ENCODE data around the gene FAM200C. TPM values are rescaled to one million over a fixed set of nuclear protein-coding genes. Genes with fewer than 3 reads are reported as not detected.

Gene FAM200C
- total and polyA plus RNA-seq, 7 experiments from 2014 or later = 0.22 to 0.94 (median 0.61) TPM; not detected in 1

DNA sequence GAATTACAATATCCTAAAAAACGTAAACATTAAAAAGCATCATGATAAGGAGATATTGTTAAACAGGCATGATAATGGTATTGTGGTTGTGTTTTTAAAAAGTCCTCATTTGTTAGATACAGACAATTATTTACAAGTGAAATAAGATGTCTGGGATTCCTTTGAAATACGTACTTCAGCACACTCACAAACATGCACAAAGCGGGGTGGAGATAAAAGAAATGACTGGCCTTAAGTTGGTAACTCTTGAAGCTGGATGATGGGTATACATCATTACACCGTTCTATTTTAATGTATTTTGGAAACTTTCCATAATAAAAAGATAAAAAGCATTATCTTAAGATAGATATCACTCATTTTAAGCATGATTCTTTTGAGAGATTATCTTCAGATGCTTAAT, 1.0 kb downstream of the FAM200C start:
- H3K36me3 Mint-ChIP-seq = peaks cover 0 to 11% (median 8%) of the 10 kb centered on the region in 5 donors
- no peaks in the 10 kb centered on the region for H3K9me3 ChIP-seq (ENCODE audit: control insufficient read depth in 2 of 3, low read length in 3 of 3)
- ChIA-PET POLR2A (interaction anchor here (0.6 to 1.0 kb wide), 2 partner anchors 20 to 25 kb away, joined by 4 to 8 read pairs; partner anchors contain the start of gene SLU7), CTCF (interaction anchor here (0.6 kb wide), 1 partner anchor 12 kb away, joined by 3 read pairs; no protein-coding TSS in a partner anchor)
- H3K4me3 Mint-ChIP-seq = peak overlapping the region in 9 of 10 donors; percentile 86 to 94 (median 92)
- H3K4me1 ChIP-seq (ENCODE audit: control insufficient read depth in 2 of 2, insufficient read depth in 2 of 2, low read length in 2 of 2) = peaks cover 4 to 7% of the 10 kb centered on the region in 2 donors
- no peaks in the 10 kb centered on the region for H3K9me3 Mint-ChIP-seq
- peaks cover 8 to 23% (median 20%) of the 10 kb centered on the region in 7 donors for H3K4me1 Mint-ChIP-seq
- no peak for ATAC-seq
- DNase-seq = no peak
- peaks cover 0 to 19% (median 9%) of the 10 kb centered on the region in 3 experiments for H3K36me3 ChIP-seq (ENCODE audit: control insufficient read depth in 2 of 3, insufficient read depth in 3 of 3, low read length in 3 of 3)
- peaks cover 0 to under 1% (median 0%) of the 10 kb centered on the region in 5 donors for H3K27me3 Mint-ChIP-seq
- H3K27me3 ChIP-seq (ENCODE audit: control insufficient read depth in 2 of 2, insufficient read depth in 2 of 2, low read length in 2 of 2) = no peaks in the 10 kb centered on the region
- intact Hi-C loops (cut with micrococcal nuclease) = loop anchor here (1.0 to 5.0 kb wide), 3 partner anchors 20 to 282 kb away; partner anchors contain the start of genes PWWP2A (in 1 of the 2) and SLU7 (in 1 of the 2)
- H3K27ac ChIP-seq (ENCODE audit: low read depth, low read length) = no peak overlapping the region
- peak overlapping the region in 5 of 9 donors; percentile 54 to 88 (median 83) for H3K27ac Mint-ChIP-seq
- H3K4me3 ChIP-seq (ENCODE audit: low read length) = no peak overlapping the region

GRCh38 chr5:160397492-160397891, 2.4 kb downstream of the FAM200C start:
- Mint-ChIP-seq H3K27me3 (peaks cover 0 to 3% (median 0%) of the 10 kb centered on the region in 5 donors), H3K9me3 (no peaks in the 10 kb centered on the region), H3K4me1 (peaks cover 8 to 23% (median 20%) of the 10 kb centered on the region in 7 donors), H3K27ac (peak overlapping the region in 1 of 9 donors; percentile 52), H3K36me3 (peaks cover 0 to 4% (median 0%) of the 10 kb centered on the region in 5 donors), H3K4me3 (no peak overlapping the region)
- no peak for ATAC-seq
- peaks cover 0 to 9% (median 0%) of the 10 kb centered on the region in 3 experiments for H3K36me3 ChIP-seq (ENCODE audit: control insufficient read depth in 2 of 3, insufficient read depth in 3 of 3, low read length in 3 of 3)
- H3K27ac ChIP-seq (ENCODE audit: low read depth, low read length) = no peak overlapping the region
- H3K4me3 ChIP-seq (ENCODE audit: low read length) = no peak overlapping the region
- intact Hi-C loops (cut with micrococcal nuclease) = loop anchor here in 1 of 2 donors (5.0 kb wide), 1 partner anchor 280 kb away; the partner anchor contains the start of gene PWWP2A
- DNase-seq = no peak
- H3K9me3 ChIP-seq (ENCODE audit: control insufficient read depth in 2 of 3, low read length in 3 of 3) = no peaks in the 10 kb centered on the region
- H3K27me3 ChIP-seq (ENCODE audit: control insufficient read depth in 2 of 2, insufficient read depth in 2 of 2, low read length in 2 of 2) = no peaks in the 10 kb centered on the region
- POLR2A ChIA-PET = no interaction called here
- CTCF ChIA-PET = no interaction called here
- peaks cover 4 to 7% of the 10 kb centered on the region in 2 donors for H3K4me1 ChIP-seq (ENCODE audit: control insufficient read depth in 2 of 2, insufficient read depth in 2 of 2, low read length in 2 of 2)

DNA sequence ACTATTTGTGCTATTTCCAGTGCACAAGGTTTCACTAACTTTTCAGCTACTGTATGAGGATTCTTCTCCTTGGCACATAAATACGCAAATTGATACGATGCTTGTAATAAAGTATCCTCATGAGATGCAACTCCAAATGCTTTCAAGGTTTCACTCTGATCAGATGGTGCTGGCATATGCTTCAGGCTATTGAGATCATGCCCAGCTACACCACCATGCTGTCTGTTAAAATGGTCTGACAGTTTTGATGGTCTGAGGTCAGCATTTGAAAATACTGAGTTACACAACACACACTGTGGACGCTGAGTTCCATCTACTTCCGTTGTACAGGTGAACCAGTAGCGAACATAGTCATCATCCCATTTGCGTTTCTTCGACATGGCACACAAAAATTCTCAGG, 4.7 kb downstream of the FAM200C start:
- Mint-ChIP-seq H3K27me3 (peaks cover 0 to 3% (median 0%) of the 10 kb centered on the region in 5 donors), H3K4me3 (no peak overlapping the region), H3K4me1 (peaks cover 3 to 16% (median 13%) of the 10 kb centered on the region in 7 donors), H3K36me3 (no peaks in the 10 kb centered on the region), H3K9me3 (no peaks in the 10 kb centered on the region), H3K27ac (no peak overlapping the region)
- intact Hi-C loops (cut with micrococcal nuclease) = loop anchor here in 1 of 2 donors (5.0 kb wide), 1 partner anchor 278 kb away; the partner anchor contains the start of gene PWWP2A
- H3K27me3 ChIP-seq (ENCODE audit: control insufficient read depth in 2 of 2, insufficient read depth in 2 of 2, low read length in 2 of 2) = no peaks in the 10 kb centered on the region
- no peak for ATAC-seq
- DNase-seq = no peak
- no peak overlapping the region for H3K4me3 ChIP-seq (ENCODE audit: low read length)
- H3K4me1 ChIP-seq (ENCODE audit: control insufficient read depth in 2 of 2, insufficient read depth in 2 of 2, low read length in 2 of 2) = peaks cover under 1 to 4% of the 10 kb centered on the region in 2 donors
- CTCF ChIA-PET = no interaction called here
- POLR2A ChIA-PET = interaction anchor here (1.7 kb wide), 1 partner anchor 23 kb away, joined by 7 read pairs; the partner anchor contains the start of gene SLU7
- H3K36me3 ChIP-seq (ENCODE audit: control insufficient read depth in 2 of 3, insufficient read depth in 3 of 3, low read length in 3 of 3) = no peaks in the 10 kb centered on the region
- H3K9me3 ChIP-seq (ENCODE audit: control insufficient read depth in 2 of 3, low read length in 3 of 3) = no peaks in the 10 kb centered on the region
- no peak overlapping the region for H3K27ac ChIP-seq (ENCODE audit: low read depth, low read length)

DNA sequence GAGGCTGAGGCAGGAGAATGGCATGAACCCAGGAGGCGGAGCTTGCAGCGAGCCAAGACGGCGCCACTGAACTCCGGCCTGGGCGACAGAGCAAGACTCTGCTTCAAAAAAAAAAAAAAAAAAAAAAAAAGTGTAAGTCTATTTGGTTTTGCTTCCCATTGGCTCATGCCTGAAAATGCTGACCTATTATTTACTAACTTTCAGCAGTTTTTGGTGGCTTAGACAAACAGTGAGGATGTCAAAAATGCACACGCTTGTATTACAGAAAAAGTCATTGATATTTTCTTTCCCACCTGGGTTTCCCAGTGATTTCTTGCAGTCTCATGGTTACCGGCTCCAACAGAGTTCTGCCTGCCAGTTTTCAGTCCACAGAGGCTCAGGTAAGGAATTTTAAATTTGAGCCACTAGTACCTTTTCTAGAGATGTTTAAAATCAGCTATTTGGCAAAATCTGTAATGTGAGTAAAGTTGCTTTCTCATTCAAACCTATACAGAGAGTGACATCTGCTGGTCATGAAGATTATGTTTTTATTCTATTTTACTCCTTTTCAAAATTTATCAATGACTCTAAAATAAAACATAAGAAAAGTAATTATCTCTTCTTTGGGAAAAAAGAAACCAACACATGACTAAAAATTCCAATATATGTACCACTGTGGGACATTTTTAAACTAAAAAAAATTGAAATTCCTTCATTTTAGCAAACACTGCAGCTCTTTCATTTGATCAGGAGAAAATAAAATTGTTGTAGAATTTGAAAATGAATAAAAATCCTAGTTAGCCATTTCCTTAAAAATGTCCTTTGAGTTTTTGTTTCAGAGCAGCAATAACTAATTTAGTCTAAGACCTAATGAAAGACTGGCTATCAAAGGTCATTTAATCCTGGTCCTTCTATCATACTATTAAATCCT, 8.8 kb downstream of the FAM200C start:
- Histone ChIP-seq H3K36me3 (ENCODE audit: control insufficient read depth in 2 of 3, insufficient read depth in 3 of 3, low read length in 3 of 3) (no peaks in the 10 kb centered on the region), H3K4me1 (ENCODE audit: control insufficient read depth in 2 of 2, insufficient read depth in 2 of 2, low read length in 2 of 2) (no peaks in the 10 kb centered on the region), H3K9me3 (ENCODE audit: control insufficient read depth in 2 of 3, low read length in 3 of 3) (peaks cover 0 to 7% (median 0%) of the 10 kb centered on the region in 3 experiments), H3K27me3 (ENCODE audit: control insufficient read depth in 2 of 2, insufficient read depth in 2 of 2, low read length in 2 of 2) (no peaks in the 10 kb centered on the region), H3K27ac (ENCODE audit: low read depth, low read length) (no peak overlapping the region), H3K4me3 (ENCODE audit: low read length) (no peak overlapping the region)
- no peak overlapping the region for H3K4me3 Mint-ChIP-seq
- no peaks in the 10 kb centered on the region for H3K4me1 Mint-ChIP-seq
- ChIA-PET POLR2A (interaction anchor here (0.6 to 0.8 kb wide), 4 partner anchors 28 to 1118 kb away, joined by 3 to 4 read pairs (median 4); partner anchors contain the start of genes PTTG1 and SLU7), CTCF (interaction anchor here (0.6 kb wide), 2 partner anchors 10 to 18 kb away, joined by 3 to 5 read pairs; no protein-coding TSS in a partner anchor)
- intact Hi-C loops (cut with micrococcal nuclease) = loop anchor here (1.0 kb wide), 4 partner anchors 46 to 370 kb away; no protein-coding TSS in a partner anchor
- no peak for ATAC-seq
- H3K27ac Mint-ChIP-seq = no peak overlapping the region
- peak in 2 of 9 donors; percentile 17 to 29 for DNase-seq
- peaks cover 0 to 8% (median 3%) of the 10 kb centered on the region in 5 donors for H3K36me3 Mint-ChIP-seq
- peaks cover 0 to 5% (median 0%) of the 10 kb centered on the region in 5 donors for H3K27me3 Mint-ChIP-seq
- H3K9me3 Mint-ChIP-seq = peaks cover 0 to 24% (median 13%) of the 10 kb centered on the region in 11 donors

DNA sequence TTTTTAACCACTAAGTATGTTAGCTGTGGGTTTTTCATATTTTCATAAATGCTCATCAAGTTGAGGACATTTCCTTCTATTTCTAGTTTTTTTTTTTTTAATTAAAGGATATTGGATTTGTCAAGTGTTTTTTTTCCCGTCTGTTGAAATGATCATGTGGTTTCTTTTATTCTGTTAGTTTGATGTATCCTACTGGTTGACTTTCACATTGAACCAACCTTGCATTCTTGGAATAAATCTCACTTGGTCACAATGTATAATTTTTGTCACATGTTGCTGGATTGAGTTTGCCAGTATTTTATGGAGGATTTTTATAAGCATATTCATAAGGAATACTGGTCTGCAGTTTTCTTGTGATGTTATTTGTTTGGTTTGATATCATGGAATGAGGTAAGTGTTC, 12.4 kb downstream of the FAM200C start:
- H3K4me1 Mint-ChIP-seq = no peaks in the 10 kb centered on the region
- intact Hi-C loops (cut with micrococcal nuclease) = no loop called here
- no peak overlapping the region for H3K27ac Mint-ChIP-seq
- Histone ChIP-seq H3K27ac (ENCODE audit: low read depth, low read length) (no peak overlapping the region), H3K36me3 (ENCODE audit: control insufficient read depth in 2 of 3, insufficient read depth in 3 of 3, low read length in 3 of 3) (no peaks in the 10 kb centered on the region), H3K9me3 (ENCODE audit: control insufficient read depth in 2 of 3, low read length in 3 of 3) (peaks cover 0 to 7% (median 0%) of the 10 kb centered on the region in 3 experiments), H3K4me1 (ENCODE audit: control insufficient read depth in 2 of 2, insufficient read depth in 2 of 2, low read length in 2 of 2) (no peaks in the 10 kb centered on the region), H3K27me3 (ENCODE audit: control insufficient read depth in 2 of 2, insufficient read depth in 2 of 2, low read length in 2 of 2) (no peaks in the 10 kb centered on the region), H3K4me3 (ENCODE audit: low read length) (no peak overlapping the region)
- peaks cover 0 to 24% (median 13%) of the 10 kb centered on the region in 11 donors for H3K9me3 Mint-ChIP-seq
- POLR2A ChIA-PET = no interaction called here
- no peak for DNase-seq
- H3K27me3 Mint-ChIP-seq = peaks cover 0 to 11% (median 0%) of the 10 kb centered on the region in 5 donors
- no peak for ATAC-seq
- H3K4me3 Mint-ChIP-seq = no peak overlapping the region
- H3K36me3 Mint-ChIP-seq = peaks cover 0 to 8% (median 3%) of the 10 kb centered on the region in 5 donors
- CTCF ChIA-PET = interaction anchor here (0.7 kb wide), 1 partner anchor 11 kb away, joined by 3 read pairs; no protein-coding TSS in a partner anchor

DNA sequence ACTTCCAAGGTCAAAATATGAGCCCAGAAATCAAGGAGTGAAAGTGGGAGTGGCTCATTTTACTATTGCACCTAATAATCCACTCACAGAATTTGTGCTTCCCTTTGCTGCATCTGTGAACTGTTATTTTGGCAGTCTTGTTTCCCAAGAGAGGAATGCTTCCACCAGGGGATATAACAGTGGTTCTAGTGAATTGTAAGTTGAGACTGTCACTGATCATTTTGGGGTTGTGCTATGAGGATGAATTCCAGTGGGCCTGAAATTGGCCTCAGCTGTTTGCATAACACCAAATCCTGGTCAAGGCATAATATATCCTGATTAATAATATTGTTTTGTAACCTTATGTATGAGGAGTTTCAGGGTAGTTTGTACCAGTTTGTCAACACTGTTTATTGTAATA, 14.4 kb downstream of the FAM200C start:
- no peak overlapping the region for H3K27ac ChIP-seq (ENCODE audit: low read depth, low read length)
- no peaks in the 10 kb centered on the region for H3K27me3 ChIP-seq (ENCODE audit: control insufficient read depth in 2 of 2, insufficient read depth in 2 of 2, low read length in 2 of 2)
- no peak for DNase-seq
- peaks cover 0 to 27% (median 0%) of the 10 kb centered on the region in 5 donors for H3K27me3 Mint-ChIP-seq
- peaks cover 0 to 7% (median 0%) of the 10 kb centered on the region in 3 experiments for H3K9me3 ChIP-seq (ENCODE audit: control insufficient read depth in 2 of 3, low read length in 3 of 3)
- no peak overlapping the region for H3K4me3 Mint-ChIP-seq
- no peak overlapping the region for H3K4me3 ChIP-seq (ENCODE audit: low read length)
- H3K9me3 Mint-ChIP-seq = peaks cover 0 to 24% (median 13%) of the 10 kb centered on the region in 11 donors
- no peak for ATAC-seq
- peaks cover 0 to 8% (median 3%) of the 10 kb centered on the region in 5 donors for H3K36me3 Mint-ChIP-seq
- ChIA-PET POLR2A (no interaction called here), CTCF (no interaction called here)
- no peak overlapping the region for H3K27ac Mint-ChIP-seq
- H3K36me3 ChIP-seq (ENCODE audit: control insufficient read depth in 2 of 3, insufficient read depth in 3 of 3, low read length in 3 of 3) = no peaks in the 10 kb centered on the region
- intact Hi-C loops (cut with micrococcal nuclease) = no loop called here
- H3K4me1 ChIP-seq (ENCODE audit: control insufficient read depth in 2 of 2, insufficient read depth in 2 of 2, low read length in 2 of 2) = no peaks in the 10 kb centered on the region
- H3K4me1 Mint-ChIP-seq = no peaks in the 10 kb centered on the region
